PC-3 (cell line): ENCODE results near the gene NGRN. TPM values are rescaled to one million over a fixed set of nuclear protein-coding genes. Genes with fewer than 3 reads are reported as not detected.
A peak's percentile ranks its signal among the peaks of the same experiment; 100 is the strongest.

Experiments used
- ATAC-seq: fragments of 200-7000 bp; cut with Tn5 transposase; 2 replicates; pipeline ENCODE4 v1.9.1; 2020; ENCODE audit warnings: mild to moderate bottlenecking, moderate library complexity
- BruUV-seq: library from RNA; stranded (reverse); fragments of 400-500 nt; replicated peaks from 2 replicates; lab custom pipeline; 2021; lab: Mats Ljungman, UMichigan
- CTCF ChIA-PET: fragments of 300-600 bp; sonication (Branson Sonifier 250); formaldehyde crosslinking; loops from one replicate; lab custom pipeline; 2022; ENCODE audit warnings: antibody characterized with exemption; lab: Charles Lee
- POLR2A ChIA-PET: fragments of 300-600 bp; sonication (Branson Sonifier 250); formaldehyde crosslinking; loops from one replicate; lab custom pipeline; 2022; ENCODE audit warnings: antibody characterized with exemption; ENCODE audit not compliant: unreplicated experiment; lab: Charles Lee
- DNase-seq: peaks from one replicate; pipeline ENCODE4 v3.0.0-alpha.2; 2015
- H2AFZ ChIP-seq: fragments of 300-600 bp; sonication (generic); 2 replicates; pipeline ENCODE4 v1.6.0; 2016; ENCODE audit warnings: antibody characterized with exemption, low read length
- H3F3A ChIP-seq: fragments of 300-600 bp; sonication (generic); one replicate; pipeline ENCODE4 v1.6.0; 2017; ENCODE audit warnings: antibody characterized with exemption, low read length, control low read depth, mild to moderate bottlenecking; ENCODE audit not compliant: unreplicated experiment
- H3K27ac ChIP-seq: fragments of 300-600 bp; sonication (generic); 2 replicates; pipeline ENCODE4 v1.5.1; 2016; ENCODE audit warnings: mild to moderate bottlenecking, low read length
- H3K27me3 ChIP-seq: fragments of 300-600 bp; sonication (generic); 2 replicates; pipeline ENCODE4 v1.6.1; 2016; ENCODE audit warnings: low read length, mixed read lengths
- H3K36me3 ChIP-seq: fragments of 300-600 bp; sonication (generic); 2 replicates; pipeline ENCODE4 v1.6.1; 2016; ENCODE audit warnings: low read depth, mixed run types, low read length, mixed read lengths
- H3K4me1 ChIP-seq: fragments of 300-600 bp; sonication (generic); 2 replicates; pipeline ENCODE4 v1.5.1; 2016; ENCODE audit warnings: low read length; ENCODE audit not compliant: insufficient read depth
- H3K4me2 ChIP-seq: fragments of 300-600 bp; sonication (generic); 2 replicates; pipeline ENCODE4 v1.6.0; 2016; ENCODE audit warnings: low read length
- H3K4me3 ChIP-seq: fragments of 300-600 bp; sonication (generic); 2 replicates; pipeline ENCODE4 v1.5.1; 2016; ENCODE audit warnings: mild to moderate bottlenecking, low read length, mixed read lengths
- H3K79me2 ChIP-seq: fragments of 300-600 bp; sonication (generic); 2 replicates; pipeline ENCODE4 v1.6.1; 2017; ENCODE audit warnings: low read length, mixed read lengths
- H3K9ac ChIP-seq: fragments of 300-600 bp; sonication (generic); 2 replicates; pipeline ENCODE4 v1.6.0; 2016; ENCODE audit warnings: mild to moderate bottlenecking, low read length
- H3K9me2 ChIP-seq: fragments of 300-600 bp; sonication (generic); replicated peaks from 2 replicates; pipeline ENCODE4 v1.6.1; 2016; ENCODE audit warnings: mixed run types, low read length, mixed read lengths
- H3K9me3 ChIP-seq: fragments of 300-600 bp; sonication (generic); 2 replicates; pipeline ENCODE4 v1.6.1; 2016; ENCODE audit warnings: low read length, mixed read lengths
- H4K20me1 ChIP-seq: fragments of 300-600 bp; sonication (generic); 2 replicates; pipeline ENCODE4 v1.6.1; 2016; ENCODE audit warnings: low read length, mixed read lengths
- EZH2 ChIP-seq: fragments of 300-600 bp; sonication (generic); IDR thresholded peaks from one replicate; pipeline ENCODE4 v1.6.1; 2017; ENCODE audit warnings: antibody characterized with exemption, mild to moderate bottlenecking, low read length; ENCODE audit not compliant: unreplicated experiment
- EZH2phosphoT487 ChIP-seq: fragments of 300-600 bp; sonication (generic); IDR thresholded peaks from 2 replicates; pipeline ENCODE4 v1.6.1; 2018; ENCODE audit warnings: mild to moderate bottlenecking, antibody characterized with exemption, low read length, borderline replicate concordance
- intact Hi-C: fragments of 100-400 bp; cut with micrococcal nuclease; formaldehyde crosslinking; loops from 2 replicates; pipeline ENCODE4 v1.9.0; 2023
- total RNA-seq: library from RNA; depleted of rRNA; stranded (reverse); fragments of >200 nt; gene quantifications from 2 replicates; pipeline ENCODE4 v1.2.3, GENCODE V29; 2014
- TF ChIP-seq, protein P1 (sequence below): fragments of 300-600 bp; sonication (generic); conservative IDR thresholded peaks from 2 replicates; pipeline ENCODE4 v1.5.1; 2017; ENCODE audit warnings: antibody characterized with exemption, low read depth, mild to moderate bottlenecking, low read length

Gene NGRN
- total RNA-seq, 1 experiment from 2014 or later, result 99.3 TPM

DNA sequence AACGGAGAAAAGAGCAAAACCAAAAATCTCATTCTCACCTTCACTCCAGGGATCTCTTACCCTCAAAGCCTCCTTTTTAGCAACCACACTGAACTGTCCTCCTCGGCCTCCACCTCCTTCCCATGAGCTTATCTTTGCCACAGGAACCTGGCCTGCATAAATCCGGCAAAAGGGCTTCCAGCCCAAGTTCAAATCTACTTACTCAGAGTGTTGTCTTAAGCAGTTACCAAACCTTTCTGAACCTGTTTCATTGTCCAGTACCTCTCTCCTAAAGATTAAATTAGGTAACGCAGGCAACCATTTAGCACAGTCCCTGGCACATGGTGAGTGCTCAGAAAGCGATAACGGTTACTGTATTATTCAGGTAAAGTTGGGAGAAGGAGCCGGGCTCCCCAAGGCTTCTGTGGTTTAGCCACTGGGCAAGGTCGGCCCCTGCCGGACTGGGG is 32.5 kb upstream of the NGRN start:
- ChIA-PET CTCF (interaction anchor here (1.2 to 2.7 kb wide), 2 partner anchors 36 to 89 kb away, joined by 9 to 12 read pairs; no protein-coding TSS in a partner anchor), POLR2A (interaction anchor here (0.5 to 0.7 kb wide), 4 partner anchors 32 to 1145 kb away, joined by 3 to 4 read pairs (median 3); partner anchors contain the start of genes ABHD2, SEMA4B and ZNF774)
- no peak for ATAC-seq
- Histone ChIP-seq H3K27ac (peak overlapping the region; percentile 89), H3K9me3 (no peaks in the 10 kb centered on the region), H3K9me2 (no peaks in the 10 kb centered on the region), H4K20me1 (no peaks in the 10 kb centered on the region), H3K36me3 (peaks cover 24% of the 10 kb centered on the region), H3K27me3 (no peaks in the 10 kb centered on the region), H3K4me3 (peak overlapping the region; percentile 92), H3K9ac (peak overlapping the region; percentile 91), H3K4me1 (peaks cover 27% of the 10 kb centered on the region), H3K4me2 (peak overlapping the region; percentile 89), H3K79me2 (peaks cover 46% of the 10 kb centered on the region), H2AFZ (no peak overlapping the region), H3F3A (no peaks in the 10 kb centered on the region)
- TSS peak; percentile 34 for BruUV-seq
- intact Hi-C loops, result loop anchor here (5.0 kb wide), 2 partner anchors 34 to 91 kb away; partner anchors contain the start of gene NGRN
- TF ChIP-seq, protein P1, sequence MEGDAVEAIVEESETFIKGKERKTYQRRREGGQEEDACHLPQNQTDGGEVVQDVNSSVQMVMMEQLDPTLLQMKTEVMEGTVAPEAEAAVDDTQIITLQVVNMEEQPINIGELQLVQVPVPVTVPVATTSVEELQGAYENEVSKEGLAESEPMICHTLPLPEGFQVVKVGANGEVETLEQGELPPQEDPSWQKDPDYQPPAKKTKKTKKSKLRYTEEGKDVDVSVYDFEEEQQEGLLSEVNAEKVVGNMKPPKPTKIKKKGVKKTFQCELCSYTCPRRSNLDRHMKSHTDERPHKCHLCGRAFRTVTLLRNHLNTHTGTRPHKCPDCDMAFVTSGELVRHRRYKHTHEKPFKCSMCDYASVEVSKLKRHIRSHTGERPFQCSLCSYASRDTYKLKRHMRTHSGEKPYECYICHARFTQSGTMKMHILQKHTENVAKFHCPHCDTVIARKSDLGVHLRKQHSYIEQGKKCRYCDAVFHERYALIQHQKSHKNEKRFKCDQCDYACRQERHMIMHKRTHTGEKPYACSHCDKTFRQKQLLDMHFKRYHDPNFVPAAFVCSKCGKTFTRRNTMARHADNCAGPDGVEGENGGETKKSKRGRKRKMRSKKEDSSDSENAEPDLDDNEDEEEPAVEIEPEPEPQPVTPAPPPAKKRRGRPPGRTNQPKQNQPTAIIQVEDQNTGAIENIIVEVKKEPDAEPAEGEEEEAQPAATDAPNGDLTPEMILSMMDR, result no peak; the same call in 1 of the 2 replicates
- TF ChIP-seq EZH2, result no peak
- TF ChIP-seq EZH2phosphoT487, result no peak
- DNase-seq, result no peak

DNA sequence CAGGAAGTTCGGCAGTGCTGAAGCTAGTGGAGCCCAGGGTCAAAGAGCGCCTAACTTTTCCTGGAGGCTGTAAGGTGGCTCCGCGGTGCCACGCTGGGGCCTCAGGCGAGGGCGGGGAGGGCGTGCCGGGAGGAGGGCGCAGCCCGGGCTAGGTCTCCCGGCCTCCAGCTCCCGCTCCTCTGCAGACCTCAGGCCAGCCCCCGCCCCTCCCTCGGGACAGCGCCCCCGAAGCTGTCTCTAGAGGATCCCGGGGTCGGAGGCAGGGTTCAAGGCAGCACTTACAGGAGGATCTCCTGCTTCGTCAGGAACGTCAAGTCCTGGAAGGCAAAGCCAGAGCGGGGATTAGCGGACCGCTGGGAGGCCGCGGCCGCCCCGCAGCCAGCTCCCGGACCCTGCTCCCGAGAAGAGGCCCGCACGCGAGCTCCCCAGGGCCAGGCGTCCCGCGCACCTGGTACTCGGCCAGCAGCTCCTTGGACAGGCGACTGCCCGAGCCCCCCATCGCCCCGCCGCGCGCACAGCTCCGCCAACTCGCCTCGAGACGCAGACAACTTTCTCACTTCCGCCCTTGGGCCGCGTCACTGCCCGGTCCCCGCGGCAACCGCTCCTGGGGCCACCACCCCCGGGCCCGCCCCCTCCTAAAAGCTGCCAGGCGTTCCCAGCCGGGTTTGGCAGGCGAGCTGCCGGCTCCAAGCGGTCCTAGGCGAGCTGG is 31.9 kb upstream of the NGRN start, which contains the start of gene CIB1:
CIB1 (minus strand) TSS at position 555 of the 709 bp plus-strand sequence; CDS start at position 499, 56 bp downstream.
- DNase-seq (peak; percentile 97), ATAC-seq (peak; percentile 79)
- H3K27ac ChIP-seq, result peak within 1 kb of the TSS; percentile 89
- H3K9ac ChIP-seq, result peak within 1 kb of the TSS; percentile 91
- peak within 1 kb of the TSS; percentile 92 for H3K4me3 ChIP-seq
- H3K79me2 ChIP-seq, result peaks cover 46% of the 10 kb centered on the region
- H3F3A ChIP-seq, result no peaks in the 10 kb centered on the region
- peaks cover 27% of the 10 kb centered on the region for H3K4me1 ChIP-seq
- no peaks in the 10 kb centered on the region for H3K9me2 ChIP-seq
- H4K20me1 ChIP-seq, result no peaks in the 10 kb centered on the region
- H3K9me3 ChIP-seq, result no peaks in the 10 kb centered on the region
- TF ChIP-seq, protein P1, result peak; percentile 45; the same call in 1 of the 2 replicates
- TF ChIP-seq EZH2 (no peak), EZH2phosphoT487 (no peak)
- no peaks in the 10 kb centered on the region for H3K27me3 ChIP-seq
- H2AFZ ChIP-seq, result peak within 1 kb of the TSS; percentile 91
- H3K36me3 ChIP-seq, result peaks cover 18% of the 10 kb centered on the region
- ChIA-PET POLR2A (interaction anchor here (0.5 to 1.0 kb wide), 11 partner anchors 22 to 335 kb away, joined by 3 to 11 read pairs (median 4); partner anchors contain the start of genes SEMA4B, ZNF710 and ZNF774), CTCF (interaction anchor here (0.6 to 2.7 kb wide), 4 partner anchors 16 to 248 kb away, joined by 4 to 12 read pairs (median 6); partner anchors contain the start of gene TTLL13)
- BruUV-seq, result no TSS peak
- intact Hi-C loops, result loop anchor here (2.0 to 5.0 kb wide), 3 partner anchors 34 to 91 kb away; partner anchors contain the start of gene NGRN
- peak within 1 kb of the TSS; percentile 93 for H3K4me2 ChIP-seq
